Adipocyte (in vitro differentiated cells): ENCODE results near the gene RAET1L.
"Not testable (repeated sequence)": the region's sequence is repeated elsewhere in the genome, so short reads cannot be mapped to it uniquely, and the experiment has no call there.

ENCODE experiments used
- DNase-seq: peaks from one replicate; pipeline ENCODE4 v3.0.0-alpha.2; 2015; ENCODE audit warnings: low read depth
- H3K27me3 ChIP-seq: replicated peaks from 2 replicates; pipeline ENCODE4 v1.7.0; 2013; ENCODE audit warnings: mild to moderate bottlenecking, low read length, moderate library complexity; ENCODE audit not compliant: control insufficient read depth, insufficient read depth
- H3K36me3 ChIP-seq: 2 replicates; pipeline ENCODE4 v1.7.0; 2013; ENCODE audit warnings: low read length, mild to moderate bottlenecking, moderate library complexity; ENCODE audit not compliant: control insufficient read depth, insufficient read depth, severe bottlenecking
- H3K4me1 ChIP-seq: 2 replicates; pipeline ENCODE4 v1.7.0; 2013; ENCODE audit warnings: mild to moderate bottlenecking, low read length, moderate library complexity; ENCODE audit not compliant: control insufficient read depth, insufficient read depth
- H3K4me3 ChIP-seq: 2 replicates; pipeline ENCODE4 v1.7.0; 2013; ENCODE audit warnings: mild to moderate bottlenecking, low read length, moderate library complexity
- H3K9ac ChIP-seq: 2 replicates; pipeline ENCODE4 v1.7.0; 2013; ENCODE audit warnings: mild to moderate bottlenecking, low read length, moderate library complexity
- H3K9me3 ChIP-seq: 2 replicates; pipeline ENCODE4 v1.7.0; 2013; ENCODE audit warnings: mild to moderate bottlenecking, low read length, moderate library complexity; ENCODE audit not compliant: control insufficient read depth

Gene RAET1L

DNA sequence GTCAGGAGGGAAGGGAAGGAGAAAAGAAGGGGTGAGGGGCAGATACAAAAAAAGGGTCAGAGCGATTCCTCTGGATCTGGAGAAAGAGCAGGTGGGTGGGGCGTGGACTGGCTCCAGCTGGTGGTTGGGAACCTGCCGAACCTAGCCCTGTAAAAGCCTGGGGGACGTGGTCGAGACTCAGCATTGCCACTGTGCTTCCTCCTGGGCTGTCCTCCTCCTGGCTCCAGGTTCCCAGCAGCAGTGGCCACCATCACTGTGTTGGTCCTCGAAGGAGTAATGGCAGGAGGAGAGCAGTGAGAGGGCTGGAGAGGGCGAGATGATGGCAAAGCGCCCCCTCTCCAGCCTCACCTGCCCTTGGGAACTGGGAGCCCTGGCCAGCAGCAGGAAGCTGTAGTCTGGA is 3.5 kb upstream of the RAET1L start:
- Histone ChIP-seq H3K9me3 (no peaks in the 10 kb centered on the region), H3K4me1 (peaks cover 11% of the 10 kb centered on the region), H3K4me3 (no peak overlapping the region), H3K27me3 (peaks cover 55% of the 10 kb centered on the region), H3K36me3 (no peaks in the 10 kb centered on the region), H3K9ac (no peak overlapping the region)
- DNase-seq = no peak

DNA sequence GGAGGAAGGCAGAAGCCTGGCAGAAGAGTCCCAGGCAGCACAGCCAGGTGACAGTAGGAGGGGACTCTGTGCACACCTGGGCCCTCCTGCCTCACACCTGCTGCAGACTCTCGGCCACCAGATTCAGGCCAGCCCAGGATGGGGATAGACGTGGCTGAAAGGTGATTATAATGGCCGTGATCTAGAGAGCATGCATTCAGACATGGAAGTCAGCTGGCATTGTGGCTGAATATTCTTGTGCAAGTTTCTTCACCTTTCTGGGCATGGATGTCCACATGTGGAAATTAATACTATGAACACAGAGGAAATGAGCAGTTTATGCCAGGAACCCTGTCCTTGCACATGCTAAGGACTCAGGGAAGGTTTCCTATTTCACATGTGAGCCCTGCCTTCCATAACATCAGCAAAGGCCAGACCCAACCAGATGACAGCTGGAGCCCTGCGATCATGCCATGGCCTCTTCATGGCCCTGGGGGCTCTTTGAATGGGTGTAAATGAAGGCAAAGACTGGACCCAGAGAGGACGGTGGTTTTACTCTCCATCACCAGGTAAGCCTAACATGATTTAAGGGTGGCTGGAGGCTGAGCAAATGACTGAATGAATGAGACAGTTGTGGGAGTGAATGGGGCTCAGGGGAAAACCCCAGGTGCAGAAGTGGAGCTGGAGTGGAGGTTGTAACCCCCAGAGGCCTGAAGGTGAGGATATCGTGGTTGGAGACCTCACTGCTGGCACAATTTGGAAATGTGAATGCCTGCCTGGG is 2.7 kb upstream of the RAET1L start:
- Histone ChIP-seq H3K4me1 (peaks cover 11% of the 10 kb centered on the region), H3K4me3 (no peak overlapping the region), H3K36me3 (no peaks in the 10 kb centered on the region), H3K27me3 (peaks cover 54% of the 10 kb centered on the region), H3K9ac (no peak overlapping the region), H3K9me3 (no peaks in the 10 kb centered on the region)
- no peak for DNase-seq

DNA sequence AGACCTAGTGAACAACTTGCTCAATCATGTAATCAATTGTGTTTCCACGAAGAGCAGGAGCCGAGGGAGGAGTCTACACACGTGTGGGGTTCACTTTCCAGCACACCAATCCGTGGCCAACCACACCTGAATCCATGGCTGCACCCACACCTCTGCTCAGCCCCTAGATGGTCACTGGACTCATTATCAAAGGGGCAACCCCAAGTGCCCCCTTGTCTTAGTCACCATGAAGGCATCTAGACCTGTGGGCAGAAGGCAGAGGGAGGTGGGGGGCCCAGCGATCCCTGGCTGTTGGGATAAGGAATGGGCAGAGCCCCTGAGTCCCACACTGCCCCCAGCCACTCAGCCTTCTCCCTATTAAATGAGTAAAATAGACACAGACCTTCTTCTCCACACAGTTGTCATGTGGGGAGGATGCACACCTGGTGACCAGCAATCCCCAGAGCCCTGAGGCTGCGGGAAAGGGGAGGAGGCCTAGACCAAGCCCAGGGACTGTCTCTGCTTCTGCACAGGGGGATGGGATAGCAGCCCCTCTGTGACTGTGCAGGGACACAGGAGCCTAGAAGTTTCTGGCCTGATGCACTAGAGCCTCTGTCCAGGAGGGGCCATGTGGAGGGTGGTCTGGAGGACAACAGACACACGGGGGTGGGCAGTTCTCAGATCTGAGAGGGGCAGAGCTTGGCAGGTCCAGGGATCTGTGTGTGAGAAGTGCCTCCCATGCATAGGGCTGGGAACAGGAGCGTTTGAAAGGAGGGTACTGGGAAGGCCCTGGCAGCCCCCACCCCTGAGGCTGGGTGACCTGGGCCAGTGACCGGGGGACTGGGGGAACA is 1.9 kb upstream of the RAET1L start:
- H3K27me3 ChIP-seq = peaks cover 50% of the 10 kb centered on the region
- no peak overlapping the region for H3K9ac ChIP-seq
- no peak for DNase-seq
- H3K4me1 ChIP-seq = peaks cover 11% of the 10 kb centered on the region
- no peaks in the 10 kb centered on the region for H3K36me3 ChIP-seq
- H3K9me3 ChIP-seq = no peaks in the 10 kb centered on the region
- H3K4me3 ChIP-seq = no peak overlapping the region

DNA sequence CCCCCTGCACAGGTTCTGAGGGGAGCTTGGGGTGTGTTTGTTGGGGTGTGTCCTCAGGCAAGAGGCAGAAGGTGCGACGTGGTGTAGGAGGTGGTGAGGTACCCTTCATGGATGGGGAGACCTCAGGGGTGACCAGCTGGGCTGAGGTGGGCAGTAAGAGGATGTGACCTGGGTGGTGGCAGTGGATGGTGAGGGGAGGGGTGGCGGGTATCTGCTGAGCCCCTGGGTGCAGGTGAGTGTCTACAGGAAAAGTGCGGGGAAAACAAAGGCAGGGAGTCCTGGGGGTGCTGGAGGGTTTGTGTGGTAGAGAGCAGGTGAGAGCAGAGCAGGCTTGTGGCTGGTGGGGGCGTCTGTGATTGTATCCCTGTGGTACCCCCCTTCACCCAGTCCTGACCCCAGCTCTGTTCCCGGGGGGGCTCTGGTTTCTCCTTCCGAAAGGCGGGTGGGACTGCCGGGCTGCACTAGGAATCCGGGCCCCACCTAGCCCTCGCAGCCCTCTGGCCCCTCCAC is 631 bp downstream of the RAET1L start:
- Histone ChIP-seq H3K36me3 (no peaks in the 10 kb centered on the region), H3K4me1 (peaks cover 11% of the 10 kb centered on the region), H3K9me3 (no peaks in the 10 kb centered on the region), H3K9ac (no peak overlapping the region), H3K27me3 (peaks cover 40% of the 10 kb centered on the region), H3K4me3 (no peak overlapping the region)
- no peak for DNase-seq

DNA sequence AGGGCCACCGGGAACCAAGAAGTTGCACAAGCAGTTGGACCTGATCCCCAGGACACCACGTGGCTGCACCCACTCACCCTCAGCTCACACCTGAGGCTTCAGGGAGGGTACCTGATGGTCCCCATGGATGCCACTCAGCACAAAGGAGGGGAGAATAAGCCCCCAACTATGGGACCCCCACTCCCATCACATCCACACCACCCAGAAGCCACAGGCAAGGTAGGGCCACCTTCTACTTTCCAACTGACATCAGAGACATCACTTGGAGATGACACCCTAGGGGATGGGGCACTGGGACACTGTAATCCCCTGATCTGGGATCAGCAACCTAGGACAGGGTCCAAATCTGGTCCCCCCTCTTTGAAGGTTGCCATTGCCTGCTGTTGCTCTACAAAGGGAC is 1.3 kb downstream of the RAET1L start:
- H3K36me3 ChIP-seq, H3K4me3 ChIP-seq, H3K9ac ChIP-seq, H3K9me3 ChIP-seq, DNase-seq: not testable (repeated sequence)
- Histone ChIP-seq H3K4me1 (peaks cover 11% of the 10 kb centered on the region), H3K27me3 (peaks cover 40% of the 10 kb centered on the region)

DNA sequence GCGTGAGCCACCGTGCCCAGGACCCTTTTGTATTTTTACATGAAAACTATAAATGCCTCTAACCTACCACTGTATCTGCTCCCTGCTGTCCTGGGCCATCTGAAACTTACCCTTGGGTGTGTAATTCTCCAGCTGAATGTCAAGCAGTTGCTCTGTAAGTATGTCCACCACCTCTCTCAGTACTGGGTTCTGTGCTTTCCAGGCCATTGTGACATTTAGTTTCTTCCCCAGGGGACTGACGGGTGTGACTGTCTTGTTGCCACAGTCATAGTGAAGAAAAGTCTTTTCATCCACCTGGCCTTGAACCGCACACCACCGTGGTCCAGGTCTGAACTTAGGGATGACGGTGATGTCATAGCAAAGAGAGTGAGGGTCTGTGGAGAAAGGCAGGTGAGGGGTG is 3.5 kb downstream of the RAET1L start:
- not testable (repeated sequence) for DNase-seq, H3K36me3 ChIP-seq, H3K9me3 ChIP-seq, H3K9ac ChIP-seq, H3K4me3 ChIP-seq
- Histone ChIP-seq H3K27me3 (peaks cover 45% of the 10 kb centered on the region), H3K4me1 (peaks cover 11% of the 10 kb centered on the region)

DNA sequence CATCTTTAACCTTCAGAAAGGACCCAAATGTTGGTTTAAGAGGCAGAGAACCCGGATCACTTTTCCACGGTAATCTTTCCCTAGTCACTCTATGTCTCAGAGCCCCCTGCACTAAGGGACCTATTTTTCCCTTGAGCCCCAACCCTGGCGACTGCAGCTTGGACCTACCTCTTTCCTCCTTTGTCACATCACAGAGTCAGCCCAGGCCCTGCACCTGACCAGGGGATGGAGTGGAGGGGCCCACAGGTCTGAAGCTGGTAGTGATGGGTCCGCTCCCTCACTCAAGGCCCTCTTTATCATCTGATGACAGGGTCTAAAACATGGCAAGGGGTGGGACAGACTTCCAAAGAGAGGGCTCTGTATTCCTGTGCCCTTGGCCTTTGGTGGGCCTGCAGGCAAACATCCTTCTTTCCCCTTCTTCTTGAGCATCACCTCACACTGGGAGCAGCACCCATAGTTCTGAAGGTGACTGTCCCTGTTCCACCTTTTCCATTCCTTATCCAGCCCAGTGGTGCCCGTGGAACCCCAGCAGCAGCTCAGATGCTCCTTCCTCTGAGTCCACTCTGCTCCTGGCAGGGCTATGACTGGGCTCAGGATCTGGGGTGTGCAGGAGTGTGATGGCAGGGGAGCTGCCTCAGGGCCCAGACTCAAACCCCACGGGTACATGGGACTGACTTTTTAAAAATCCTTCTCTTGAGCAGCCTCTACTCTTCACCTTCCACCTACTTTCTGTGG is 6.3 kb downstream of the RAET1L start:
- Histone ChIP-seq H3K36me3 (no peaks in the 10 kb centered on the region), H3K9ac (no peak overlapping the region), H3K4me3 (no peak overlapping the region), H3K4me1 (no peaks in the 10 kb centered on the region), H3K9me3 (no peaks in the 10 kb centered on the region), H3K27me3 (peaks cover 46% of the 10 kb centered on the region)
- no peak for DNase-seq

DNA sequence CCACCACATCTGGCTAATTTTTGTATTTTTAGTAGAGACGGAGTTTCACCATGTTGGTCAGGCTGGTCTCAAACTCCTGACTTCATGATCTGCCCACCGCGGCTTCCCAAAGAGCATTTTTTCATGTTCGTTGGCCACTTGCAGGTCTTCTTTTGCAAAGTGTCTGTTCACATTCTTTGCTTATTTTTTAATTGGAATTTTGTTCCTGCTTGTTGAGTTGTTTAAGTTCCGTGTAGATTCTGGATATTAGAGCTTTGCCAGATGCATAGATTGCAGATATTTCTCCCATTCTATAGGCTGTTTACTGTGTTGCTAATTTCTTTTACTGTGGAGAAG is 8.2 kb downstream of the RAET1L start:
- peaks cover 57% of the 10 kb centered on the region for H3K27me3 ChIP-seq
- H3K4me1 ChIP-seq, H3K4me3 ChIP-seq, H3K36me3 ChIP-seq, H3K9me3 ChIP-seq, H3K9ac ChIP-seq, DNase-seq: not testable (repeated sequence)

DNA sequence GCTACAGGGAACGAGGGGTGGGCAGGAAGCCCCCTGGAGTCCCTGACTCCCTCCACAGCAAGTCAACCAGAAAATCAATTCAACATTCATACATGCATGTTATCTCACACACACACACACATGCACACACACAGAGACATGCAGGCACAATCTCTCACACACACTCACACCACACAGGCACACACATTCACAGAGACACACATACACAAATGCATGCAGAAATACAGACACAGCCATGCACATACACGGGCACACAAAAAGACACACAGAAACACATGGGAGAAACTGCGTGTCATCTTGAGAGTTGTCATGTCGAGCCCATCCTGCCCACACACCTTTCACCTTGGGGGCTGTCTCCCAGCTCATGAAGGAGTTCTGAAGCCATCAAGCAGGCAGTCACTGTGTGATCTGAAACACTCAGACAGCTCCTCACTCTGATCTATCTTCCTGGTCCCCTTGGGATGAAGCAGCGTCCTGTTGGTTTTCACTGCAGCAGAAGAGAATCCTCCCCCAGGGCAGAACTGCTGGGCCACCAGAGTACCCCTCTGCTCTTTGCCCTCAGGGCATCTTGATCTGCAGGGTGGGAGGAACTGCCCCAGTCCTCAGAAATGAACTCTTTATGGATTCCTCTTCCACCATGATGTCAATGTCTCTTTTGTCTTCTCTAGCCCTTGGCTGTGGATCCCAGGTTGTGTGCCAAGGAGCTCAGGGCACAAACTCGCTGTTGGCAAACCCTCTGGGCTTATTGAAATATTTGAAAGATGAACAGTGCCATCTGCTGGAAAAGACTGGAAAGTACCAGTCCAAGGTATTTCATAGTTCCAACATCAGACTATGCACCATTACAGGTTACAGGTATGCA is 8.8 kb downstream of the RAET1L start:
- Histone ChIP-seq H3K9ac (no peak overlapping the region), H3K4me3 (no peak overlapping the region), H3K27me3 (peaks cover 63% of the 10 kb centered on the region), H3K4me1 (no peaks in the 10 kb centered on the region), H3K36me3 (no peaks in the 10 kb centered on the region), H3K9me3 (no peaks in the 10 kb centered on the region)
- DNase-seq = peak; percentile 85

DNA sequence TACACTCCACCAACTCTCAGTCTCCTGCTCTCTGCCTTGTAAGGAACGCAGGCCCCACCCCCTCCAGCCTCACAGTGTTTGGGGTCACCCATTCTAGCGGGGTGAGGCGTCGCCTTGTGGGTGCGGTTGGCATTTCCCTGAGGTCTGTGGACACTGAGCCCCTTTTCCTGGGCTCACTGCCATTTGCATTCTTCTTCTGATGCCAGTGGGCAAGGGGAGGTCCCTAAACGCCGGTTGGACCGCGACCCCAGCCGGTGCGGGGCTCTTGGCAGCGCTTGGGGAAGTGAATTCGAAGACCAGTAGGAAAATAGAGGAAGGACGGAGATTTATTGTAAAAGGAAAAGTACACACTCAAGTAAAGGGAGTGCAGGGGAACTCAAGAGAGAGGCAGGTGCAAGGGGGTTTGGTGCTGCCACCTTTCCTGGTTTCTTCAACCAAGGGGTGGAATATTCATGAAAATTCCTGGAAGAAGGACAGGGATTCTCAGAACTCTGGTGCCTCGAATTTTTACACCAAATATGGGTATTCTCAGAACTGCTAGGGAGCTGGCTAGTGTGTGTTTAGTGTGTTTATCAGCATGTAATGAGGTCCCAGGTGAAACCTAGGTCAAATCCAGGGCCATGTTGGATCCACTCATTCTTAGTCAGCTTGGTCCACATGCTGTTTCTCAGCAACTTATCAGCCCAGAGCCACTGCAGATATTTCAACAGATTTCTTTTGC is 9.9 kb downstream of the RAET1L start:
- not testable (repeated sequence) for H3K36me3 ChIP-seq, H3K4me1 ChIP-seq, DNase-seq, H3K9me3 ChIP-seq, H3K4me3 ChIP-seq, H3K9ac ChIP-seq
- H3K27me3 ChIP-seq = peaks cover 69% of the 10 kb centered on the region
